ENCODE measurements around the gene PABPC1L.

The PABPC1L gene

DNA sequence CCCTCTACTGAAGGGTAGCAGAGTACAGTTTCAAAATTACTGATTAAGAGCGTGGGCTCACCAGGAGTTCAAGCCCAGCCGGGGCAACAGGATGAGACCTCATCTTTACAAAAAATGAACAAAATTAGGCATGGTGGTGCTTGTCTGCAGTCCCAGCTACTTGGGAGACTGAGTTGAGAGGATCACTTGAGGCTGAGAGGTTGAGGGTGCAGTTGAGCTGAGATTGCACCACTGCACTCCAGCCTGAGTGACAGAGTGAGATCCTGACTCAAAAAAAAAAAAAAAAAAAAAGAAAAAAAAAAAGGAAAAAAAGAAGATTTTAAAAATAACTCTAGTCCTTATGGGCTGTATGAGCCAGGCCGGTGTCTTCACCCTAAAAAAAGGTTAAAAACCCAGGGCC is 18.7 kb downstream of the PABPC1L start:
- H3K27me3 ChIP-seq (ENCODE audit: low read length), result no peaks in the 10 kb centered on the region
- no peak overlapping the region for H2AFZ ChIP-seq (ENCODE audit: low read depth, low read length, severe bottlenecking)
- no peaks in the 10 kb centered on the region for H3K9me2 ChIP-seq (replicated peaks; ENCODE audit: insufficient read depth, low read length)
- no peaks in the 10 kb centered on the region for H3F3A ChIP-seq (ENCODE audit: insufficient read depth)
- H3K9me3 ChIP-seq (ENCODE audit: insufficient read depth, low read length), result no peaks in the 10 kb centered on the region
- TF ChIP-seq, protein P1, sequence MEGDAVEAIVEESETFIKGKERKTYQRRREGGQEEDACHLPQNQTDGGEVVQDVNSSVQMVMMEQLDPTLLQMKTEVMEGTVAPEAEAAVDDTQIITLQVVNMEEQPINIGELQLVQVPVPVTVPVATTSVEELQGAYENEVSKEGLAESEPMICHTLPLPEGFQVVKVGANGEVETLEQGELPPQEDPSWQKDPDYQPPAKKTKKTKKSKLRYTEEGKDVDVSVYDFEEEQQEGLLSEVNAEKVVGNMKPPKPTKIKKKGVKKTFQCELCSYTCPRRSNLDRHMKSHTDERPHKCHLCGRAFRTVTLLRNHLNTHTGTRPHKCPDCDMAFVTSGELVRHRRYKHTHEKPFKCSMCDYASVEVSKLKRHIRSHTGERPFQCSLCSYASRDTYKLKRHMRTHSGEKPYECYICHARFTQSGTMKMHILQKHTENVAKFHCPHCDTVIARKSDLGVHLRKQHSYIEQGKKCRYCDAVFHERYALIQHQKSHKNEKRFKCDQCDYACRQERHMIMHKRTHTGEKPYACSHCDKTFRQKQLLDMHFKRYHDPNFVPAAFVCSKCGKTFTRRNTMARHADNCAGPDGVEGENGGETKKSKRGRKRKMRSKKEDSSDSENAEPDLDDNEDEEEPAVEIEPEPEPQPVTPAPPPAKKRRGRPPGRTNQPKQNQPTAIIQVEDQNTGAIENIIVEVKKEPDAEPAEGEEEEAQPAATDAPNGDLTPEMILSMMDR (IDR thresholded peaks at IDR 0.05; ENCODE audit: insufficient read depth, low read length, poor library complexity, severe bottlenecking), result no peak
- no peak for TF ChIP-seq EZH2phosphoT487 (conservative IDR thresholded peaks at IDR 0.05; ENCODE audit: low read length)
- no peaks in the 10 kb centered on the region for H3K36me3 ChIP-seq (ENCODE audit: low read length)
- H3K4me2 ChIP-seq (ENCODE audit: low read depth, low read length, poor library complexity, severe bottlenecking), result no peak overlapping the region
- no peak overlapping the region for H3K27ac ChIP-seq (ENCODE audit: low read depth, low read length)
- H3K79me2 ChIP-seq (ENCODE audit: insufficient read depth, low read length), result no peaks in the 10 kb centered on the region
- H3K4me3 ChIP-seq (ENCODE audit: insufficient read depth, low read length, poor library complexity, severe bottlenecking), result no peak overlapping the region
- no peaks in the 10 kb centered on the region for H4K20me1 ChIP-seq (ENCODE audit: low read depth, low read length)
- no peak overlapping the region for H3K9ac ChIP-seq (ENCODE audit: low read length)

DNA sequence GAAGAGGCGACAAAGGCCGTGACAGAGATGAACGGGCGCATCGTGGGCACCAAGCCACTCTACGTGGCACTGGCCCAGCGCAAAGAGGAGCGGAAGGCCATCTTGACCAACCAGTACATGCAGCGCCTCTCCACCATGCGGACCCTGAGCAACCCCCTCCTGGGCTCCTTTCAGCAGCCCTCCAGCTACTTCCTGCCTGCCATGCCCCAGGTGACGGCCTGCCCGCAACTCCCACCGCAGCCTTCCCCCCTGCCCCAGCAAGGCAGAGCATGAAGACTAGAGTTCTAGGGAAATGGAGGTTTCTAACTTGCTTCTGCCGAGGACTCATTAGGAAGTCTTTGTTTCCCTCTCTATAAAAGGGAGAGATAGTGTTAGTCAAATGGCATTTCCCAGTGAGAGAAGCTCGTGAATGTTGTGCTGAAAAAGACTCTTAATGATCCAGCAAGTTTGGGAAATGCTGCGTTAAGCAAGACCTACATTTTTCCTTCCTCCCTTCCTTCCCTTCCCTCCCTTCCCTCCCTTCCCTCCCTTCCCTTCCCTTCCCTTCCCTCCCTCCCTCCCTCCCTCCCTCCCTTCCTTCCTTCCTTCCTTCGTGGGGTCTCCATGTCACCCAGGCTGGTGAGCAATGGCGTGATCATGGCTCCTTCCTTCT is 20.8 kb downstream of the PABPC1L start:
- Histone ChIP-seq H3K4me3 (ENCODE audit: insufficient read depth, low read length, poor library complexity, severe bottlenecking) (no peak overlapping the region), H3K9ac (ENCODE audit: low read length) (no peak overlapping the region), H3K36me3 (ENCODE audit: low read length) (no peaks in the 10 kb centered on the region), H3K9me3 (ENCODE audit: insufficient read depth, low read length) (no peaks in the 10 kb centered on the region), H4K20me1 (ENCODE audit: low read depth, low read length) (no peaks in the 10 kb centered on the region), H2AFZ (ENCODE audit: low read depth, low read length, severe bottlenecking) (no peak overlapping the region), H3F3A (ENCODE audit: insufficient read depth) (no peaks in the 10 kb centered on the region), H3K27me3 (ENCODE audit: low read length) (no peaks in the 10 kb centered on the region), H3K79me2 (ENCODE audit: insufficient read depth, low read length) (no peaks in the 10 kb centered on the region), H3K4me2 (ENCODE audit: low read depth, low read length, poor library complexity, severe bottlenecking) (no peak overlapping the region), H3K9me2 (replicated peaks; ENCODE audit: insufficient read depth, low read length) (no peaks in the 10 kb centered on the region), H3K27ac (ENCODE audit: low read depth, low read length) (no peak overlapping the region)
- no peak for TF ChIP-seq EZH2phosphoT487 (conservative IDR thresholded peaks at IDR 0.05; ENCODE audit: low read length)

DNA sequence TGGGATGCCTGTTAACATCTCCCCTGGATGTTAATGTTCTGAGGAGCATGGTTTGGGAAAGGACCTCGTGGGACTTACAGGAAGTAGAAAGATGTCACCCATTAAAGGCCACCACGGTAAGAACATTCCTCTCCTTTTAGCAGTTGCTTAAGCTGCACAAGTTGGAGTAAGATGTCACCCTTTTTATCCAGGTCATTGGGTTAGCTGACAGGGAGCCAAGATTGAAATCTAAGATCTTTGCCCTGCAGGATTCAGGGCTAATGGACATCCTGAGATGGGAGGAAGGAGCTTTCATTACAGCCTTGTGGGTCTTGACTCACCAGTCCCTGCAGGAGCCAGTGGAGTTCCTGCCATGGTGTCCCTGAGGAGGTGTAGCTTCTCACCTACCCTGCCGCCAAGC is 22.1 kb downstream of the PABPC1L start:
- no peak overlapping the region for H3K9ac ChIP-seq (ENCODE audit: low read length)
- H3K4me3 ChIP-seq (ENCODE audit: insufficient read depth, low read length, poor library complexity, severe bottlenecking), result no peak overlapping the region
- H2AFZ ChIP-seq (ENCODE audit: low read depth, low read length, severe bottlenecking), result no peak overlapping the region
- no peak overlapping the region for H3K27ac ChIP-seq (ENCODE audit: low read depth, low read length)
- H4K20me1 ChIP-seq (ENCODE audit: low read depth, low read length), result no peaks in the 10 kb centered on the region
- H3K36me3 ChIP-seq (ENCODE audit: low read length), result no peaks in the 10 kb centered on the region
- H3K4me2 ChIP-seq (ENCODE audit: low read depth, low read length, poor library complexity, severe bottlenecking), result no peak overlapping the region
- TF ChIP-seq EZH2phosphoT487 (conservative IDR thresholded peaks at IDR 0.05; ENCODE audit: low read length), result no peak
- TF ChIP-seq, protein P1 (IDR thresholded peaks at IDR 0.05; ENCODE audit: insufficient read depth, low read length, poor library complexity, severe bottlenecking), result no peak
- H3K9me3 ChIP-seq (ENCODE audit: insufficient read depth, low read length), result no peaks in the 10 kb centered on the region
- H3K79me2 ChIP-seq (ENCODE audit: insufficient read depth, low read length), result no peaks in the 10 kb centered on the region
- no peaks in the 10 kb centered on the region for H3K27me3 ChIP-seq (ENCODE audit: low read length)
- H3F3A ChIP-seq (ENCODE audit: insufficient read depth), result no peaks in the 10 kb centered on the region
- no peaks in the 10 kb centered on the region for H3K9me2 ChIP-seq (replicated peaks; ENCODE audit: insufficient read depth, low read length)

DNA sequence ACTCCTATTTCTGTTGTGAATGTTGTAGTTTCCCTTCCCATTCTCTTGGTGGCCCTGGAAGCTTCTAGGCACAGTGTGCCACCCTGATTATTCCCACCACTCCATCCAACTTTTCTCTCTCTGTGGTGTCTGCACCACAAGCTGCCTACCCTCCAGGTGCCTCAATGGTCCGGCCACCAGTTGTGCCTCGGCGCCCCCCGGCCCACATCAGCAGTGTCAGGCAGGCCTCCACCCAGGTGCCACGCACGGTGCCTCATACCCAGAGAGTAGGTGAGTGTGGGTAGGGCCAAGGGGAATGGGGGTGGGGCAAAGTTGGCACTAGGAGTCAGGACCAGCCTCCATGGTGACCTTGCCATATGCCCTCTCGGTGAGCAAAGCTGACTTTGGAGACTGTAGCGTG is 23.1 kb downstream of the PABPC1L start:
- TF ChIP-seq EZH2phosphoT487 (conservative IDR thresholded peaks at IDR 0.05; ENCODE audit: low read length), result no peak
- TF ChIP-seq, protein P1 (IDR thresholded peaks at IDR 0.05; ENCODE audit: insufficient read depth, low read length, poor library complexity, severe bottlenecking), result no peak
- Histone ChIP-seq H3K9ac (ENCODE audit: low read length) (no peak overlapping the region), H3K9me2 (replicated peaks; ENCODE audit: insufficient read depth, low read length) (no peaks in the 10 kb centered on the region), H3F3A (ENCODE audit: insufficient read depth) (no peaks in the 10 kb centered on the region), H3K27ac (ENCODE audit: low read depth, low read length) (no peak overlapping the region), H3K36me3 (ENCODE audit: low read length) (no peaks in the 10 kb centered on the region), H2AFZ (ENCODE audit: low read depth, low read length, severe bottlenecking) (no peak overlapping the region), H3K4me2 (ENCODE audit: low read depth, low read length, poor library complexity, severe bottlenecking) (no peak overlapping the region), H3K4me3 (ENCODE audit: insufficient read depth, low read length, poor library complexity, severe bottlenecking) (no peak overlapping the region), H3K9me3 (ENCODE audit: insufficient read depth, low read length) (no peaks in the 10 kb centered on the region), H3K27me3 (ENCODE audit: low read length) (no peaks in the 10 kb centered on the region), H3K79me2 (ENCODE audit: insufficient read depth, low read length) (no peaks in the 10 kb centered on the region), H4K20me1 (ENCODE audit: low read depth, low read length) (no peaks in the 10 kb centered on the region)
